RKO (cell line): ENCODE data around the gene ASAP2.
A peak's percentile ranks its signal among the peaks of the same experiment; 100 is the strongest.

ENCODE experiments used
- DNase-seq: peaks from one replicate; pipeline ENCODE4 v3.0.0-alpha.2; 2016; ENCODE audit warnings: low spot score

The ASAP2 gene

GRCh38 chr2:9205963-9206948 lies at the start of gene ASAP2:
ASAP2 (plus strand) TSS chr2:9206812; CDS start chr2:9207105, 293 bp downstream.
- DNase-seq = peak; percentile 70

- DNase-seq = no peak
These were observed 47.5 kb upstream of the ASAP2 start for GRCh38 chr2:9158786-9159779.

GRCh38 chr2:9160732-9161131 lies 45.9 kb upstream of the ASAP2 start:
- DNase-seq = no peak

GRCh38 chr2:9162841-9163240 lies 43.8 kb upstream of the ASAP2 start:
- no peak for DNase-seq

GRCh38 chr2:9163306-9164111 lies 43.1 kb upstream of the ASAP2 start:
- DNase-seq = no peak

GRCh38 chr2:9164112-9164608 lies 42.5 kb upstream of the ASAP2 start:
- DNase-seq = peak; percentile 35

- no peak for DNase-seq
These were observed 41.0 kb upstream of the ASAP2 start for GRCh38 chr2:9165625-9166024.

- no peak for DNase-seq
These were observed 39.8 kb upstream of the ASAP2 start for GRCh38 chr2:9166579-9167377.

- no peak for DNase-seq
These were observed 38.6 kb upstream of the ASAP2 start for GRCh38 chr2:9167718-9168657.

- no peak for DNase-seq
These were observed 37.8 kb upstream of the ASAP2 start for GRCh38 chr2:9168821-9169221.

- no peak for DNase-seq
These were observed 37.1 kb upstream of the ASAP2 start for GRCh38 chr2:9169349-9170107.

GRCh38 chr2:9170458-9171130 lies 36.0 kb upstream of the ASAP2 start:
- DNase-seq = no peak

- DNase-seq = peak; percentile 62
These were observed 31.7 kb upstream of the ASAP2 start for GRCh38 chr2:9174771-9175437.

GRCh38 chr2:9178110-9178903 lies 28.3 kb upstream of the ASAP2 start:
- no peak for DNase-seq

GRCh38 chr2:9178904-9179571 lies 27.6 kb upstream of the ASAP2 start:
- DNase-seq = no peak

GRCh38 chr2:9179572-9180201 lies 26.9 kb upstream of the ASAP2 start:
- peak; percentile 62 for DNase-seq
